Activated CD4-positive, alpha-beta T cell treated with anti-CD3 and anti-CD28 coated beads for 48 hours (primary cell): ENCODE results near the gene KPNA4.

ENCODE experiments used
- DNase-seq: peaks from one replicate; pipeline ENCODE4 v3.0.0-alpha.2; 2020

Gene KPNA4

GRCh38 chr3:160448845-160449635 is 116.3 kb downstream of the KPNA4 start:
- peak; percentile 63 for DNase-seq

DNA sequence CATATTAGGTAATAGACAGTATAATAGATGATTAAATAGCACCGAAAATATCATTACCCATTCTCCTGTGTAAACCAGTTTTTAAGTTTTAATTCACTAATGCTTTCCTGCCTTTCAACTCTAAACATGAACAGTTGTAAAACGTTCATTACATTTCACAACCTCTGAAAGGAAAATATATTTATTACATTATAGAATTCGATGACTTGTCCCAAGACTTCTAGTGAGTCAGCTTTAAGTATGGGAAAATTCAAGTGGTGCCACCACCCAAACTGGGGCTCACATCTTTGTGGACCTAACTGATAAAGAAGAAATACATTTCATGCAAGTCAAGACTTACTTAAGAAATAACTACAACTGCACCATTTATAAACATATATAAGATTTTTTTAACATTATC is 117.8 kb downstream of the KPNA4 start:
- DNase-seq, result no peak

- no peak for DNase-seq
Observed at GRCh38 chr3:160446522-160447056, 118.8 kb downstream of the KPNA4 start.

- no peak for DNase-seq
Observed at GRCh38 chr3:160445854-160446253, 119.5 kb downstream of the KPNA4 start.
